HG03520 (cell line): ENCODE data around the gene HCAR3.
"Not testable (repeated sequence)": the region's sequence is repeated elsewhere in the genome, so short reads cannot be mapped to it uniquely, and the experiment has no call there.

Experiments
- ATAC-seq: cut with Tn5 transposase; IDR thresholded peaks from one replicate; pipeline ENCODE4 v1.9.1; 2021; ENCODE audit warnings: mild to moderate bottlenecking, moderate library complexity; ENCODE audit not compliant: unreplicated experiment

The HCAR3 gene

GRCh38 chr12:122676015-122676414, 40.6 kb downstream of the HCAR3 start:
- not testable (repeated sequence) for ATAC-seq

GRCh38 chr12:122672515-122672914, 44.1 kb downstream of the HCAR3 start:
- no peak for ATAC-seq

GRCh38 chr12:122669397-122670070, 47.1 kb downstream of the HCAR3 start:
- no peak for ATAC-seq

- ATAC-seq: no peak
These were observed 48.3 kb downstream of the HCAR3 start for GRCh38 chr12:122668268-122668667.

GRCh38 chr12:122665759-122666158, 50.9 kb downstream of the HCAR3 start:
- no peak for ATAC-seq

GRCh38 chr12:122665349-122665748, 51.3 kb downstream of the HCAR3 start:
- ATAC-seq: no peak
